ENCODE results near the gene SRGAP2C.
"Not testable (repeated sequence)": the region's sequence is repeated elsewhere in the genome, so short reads cannot be mapped to it uniquely, and the experiment has no call there.

DNA sequence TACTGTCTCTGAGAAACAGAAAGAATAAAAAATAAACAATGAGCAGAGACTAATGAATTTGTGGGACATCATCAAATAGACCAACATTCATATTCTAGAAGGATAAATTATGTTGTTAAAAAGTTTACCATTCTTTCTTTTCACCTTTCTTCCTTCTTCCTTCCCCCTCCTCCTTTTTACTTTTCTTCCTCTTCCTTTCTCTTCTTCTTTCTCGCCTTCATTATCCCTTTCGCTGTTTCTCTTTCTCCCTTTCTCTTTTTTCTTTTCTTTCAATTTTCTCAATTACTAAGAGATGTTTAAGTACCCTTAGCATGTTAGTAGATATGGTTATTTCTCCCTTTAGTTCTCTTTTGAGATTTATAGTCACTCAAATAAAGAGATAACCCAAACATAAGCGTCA lies 207.4 kb downstream of the SRGAP2C start:
- not testable (repeated sequence) for TF ChIP-seq POLR2AphosphoS5 (IDR thresholded peaks at IDR 0.05; ENCODE audit: insufficient read depth, low read depth, low read length); POLR2A (IDR thresholded peaks at IDR 0.05; ENCODE audit: low read depth, low read length); EZH2 (IDR thresholded peaks at IDR 0.05; ENCODE audit: borderline replicate concordance, low read depth, low read length, severe bottlenecking); GATA2 (IDR thresholded peaks at IDR 0.05; ENCODE audit: insufficient read depth, insufficient read length, low read depth, low read length); FOS (IDR thresholded peaks at IDR 0.05; ENCODE audit: borderline replicate concordance, insufficient read depth, low read length)
- TF ChIP-seq, protein P1, sequence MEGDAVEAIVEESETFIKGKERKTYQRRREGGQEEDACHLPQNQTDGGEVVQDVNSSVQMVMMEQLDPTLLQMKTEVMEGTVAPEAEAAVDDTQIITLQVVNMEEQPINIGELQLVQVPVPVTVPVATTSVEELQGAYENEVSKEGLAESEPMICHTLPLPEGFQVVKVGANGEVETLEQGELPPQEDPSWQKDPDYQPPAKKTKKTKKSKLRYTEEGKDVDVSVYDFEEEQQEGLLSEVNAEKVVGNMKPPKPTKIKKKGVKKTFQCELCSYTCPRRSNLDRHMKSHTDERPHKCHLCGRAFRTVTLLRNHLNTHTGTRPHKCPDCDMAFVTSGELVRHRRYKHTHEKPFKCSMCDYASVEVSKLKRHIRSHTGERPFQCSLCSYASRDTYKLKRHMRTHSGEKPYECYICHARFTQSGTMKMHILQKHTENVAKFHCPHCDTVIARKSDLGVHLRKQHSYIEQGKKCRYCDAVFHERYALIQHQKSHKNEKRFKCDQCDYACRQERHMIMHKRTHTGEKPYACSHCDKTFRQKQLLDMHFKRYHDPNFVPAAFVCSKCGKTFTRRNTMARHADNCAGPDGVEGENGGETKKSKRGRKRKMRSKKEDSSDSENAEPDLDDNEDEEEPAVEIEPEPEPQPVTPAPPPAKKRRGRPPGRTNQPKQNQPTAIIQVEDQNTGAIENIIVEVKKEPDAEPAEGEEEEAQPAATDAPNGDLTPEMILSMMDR (IDR thresholded peaks at IDR 0.05; ENCODE audit: extremely low read depth in 1 of 2, insufficient read depth in 1 of 2, low read depth in 1 of 2, low read length in 2 of 2) = not testable (repeated sequence)
